HG03103 (cell line): ENCODE data around the gene RAD51D.
A peak's percentile ranks its signal among the peaks of the same experiment; 100 is the strongest.
"Not testable (repeated sequence)": the region's sequence is repeated elsewhere in the genome, so short reads cannot be mapped to it uniquely, and the experiment has no call there.

ENCODE experiments used
- ATAC-seq: cut with Tn5 transposase; IDR thresholded peaks from one replicate; pipeline ENCODE4 v1.9.1; 2021; ENCODE audit warnings: low read depth; ENCODE audit not compliant: unreplicated experiment

Gene RAD51D

GRCh38 chr17:35119370-35120165 is at the start of gene RAD51D:
Gene RAD51D (minus strand): TSS chr17:35119860. CDS start chr17:35119613, 247 bp downstream.
- ATAC-seq: peak; percentile 74

DNA sequence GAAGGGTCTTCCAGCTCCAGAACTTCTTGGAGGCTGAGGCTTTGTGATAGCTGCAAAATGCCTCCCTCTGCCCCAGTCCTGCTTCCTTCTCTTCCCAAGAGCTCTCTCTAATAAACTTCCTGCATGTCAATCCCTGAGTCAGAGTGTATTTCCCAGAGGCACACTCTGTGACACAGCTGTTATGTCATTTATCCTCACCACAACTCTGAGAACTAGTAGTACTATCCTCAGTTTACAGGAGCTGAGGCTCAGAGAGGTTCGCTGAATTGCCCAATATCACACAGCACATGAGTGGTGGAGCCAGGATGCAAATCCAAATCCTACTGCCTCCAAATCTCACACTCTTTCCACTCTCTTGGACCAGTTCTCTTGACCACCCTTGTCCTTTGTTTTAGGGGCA is 48.0 kb upstream of the RAD51D start:
- ATAC-seq: no peak

DNA sequence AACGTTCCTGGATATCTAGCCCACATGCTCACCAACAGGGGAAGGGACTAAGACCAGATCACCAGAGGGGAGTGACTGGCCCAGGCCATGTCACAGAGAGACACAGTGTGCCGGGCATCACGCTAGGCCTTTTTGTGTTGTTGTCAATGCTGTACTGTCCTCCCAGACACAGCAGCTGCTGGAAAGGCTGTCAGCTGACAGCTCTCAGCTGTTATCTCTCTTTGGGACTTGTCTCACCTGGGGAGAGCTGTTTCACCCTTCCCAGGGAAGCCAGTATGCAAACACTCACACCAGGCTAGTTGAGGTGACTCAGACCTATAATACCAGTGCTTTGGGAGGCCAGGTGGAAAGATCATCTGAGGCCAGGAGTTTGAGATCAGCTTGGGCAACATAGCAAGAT is 47.4 kb upstream of the RAD51D start:
- ATAC-seq: no peak

DNA sequence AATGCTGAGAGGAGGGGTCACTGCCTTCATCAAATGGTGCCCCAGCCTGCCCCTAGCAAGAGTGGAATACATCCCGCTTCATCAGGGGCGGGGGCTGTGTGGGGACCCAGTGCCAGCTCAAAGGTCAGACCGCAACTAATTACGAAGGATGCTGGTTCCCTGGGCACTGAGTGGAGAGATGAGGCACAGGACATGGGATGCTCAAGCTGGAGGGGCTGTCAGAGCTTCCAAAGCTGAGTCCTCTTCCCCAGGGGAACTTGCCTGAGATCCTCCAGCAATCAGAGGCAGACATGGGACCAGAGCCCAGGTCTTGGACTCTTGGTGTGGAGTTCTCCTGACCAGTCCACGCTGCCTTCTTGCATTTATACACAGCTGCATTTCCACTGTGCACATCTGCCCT is 46.9 kb upstream of the RAD51D start:
- no peak for ATAC-seq

- no peak for ATAC-seq
These were observed 45.1 kb upstream of the RAD51D start for GRCh38 chr17:35164716-35165115.

DNA sequence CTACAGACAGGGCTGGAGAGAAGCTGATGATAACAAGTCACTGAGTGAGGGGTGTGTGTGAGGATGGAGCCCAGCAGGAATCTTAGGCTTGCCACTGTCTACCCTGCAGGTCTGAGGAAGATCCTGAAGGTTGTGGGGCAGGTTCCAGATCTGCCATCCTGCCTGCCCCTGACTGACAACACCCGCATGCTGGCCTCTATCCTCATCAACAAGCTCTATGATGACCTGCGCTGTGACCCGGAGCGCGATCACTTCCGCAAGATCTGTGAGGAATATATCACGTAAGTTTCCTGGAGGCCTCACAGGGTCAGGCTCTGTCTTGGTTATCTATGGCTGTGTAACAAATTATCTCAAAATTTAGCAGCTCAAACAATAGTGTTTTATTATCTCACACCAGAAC is 44.2 kb upstream of the RAD51D start:
- ATAC-seq: no peak

DNA sequence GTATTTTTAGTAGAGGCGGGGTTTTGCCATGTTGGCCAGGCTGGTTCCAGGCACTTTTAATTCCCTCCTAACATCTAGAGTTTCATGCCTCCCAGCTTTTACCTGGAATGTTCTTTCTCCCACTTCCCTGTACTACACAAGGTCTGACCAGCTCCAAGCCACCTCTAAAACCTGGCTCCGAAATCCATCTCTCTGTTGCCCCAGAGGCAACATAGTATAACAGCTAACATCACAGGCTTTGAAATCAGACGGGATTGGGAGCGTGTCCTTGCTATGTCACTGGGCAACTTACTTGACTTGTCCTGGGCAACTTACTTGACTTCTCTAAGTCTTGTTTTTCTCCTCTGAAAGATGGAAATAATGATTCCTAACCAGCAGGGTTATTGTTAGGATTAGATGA is 43.1 kb upstream of the RAD51D start:
- no peak for ATAC-seq

GRCh38 chr17:35161281-35161761 is 41.7 kb upstream of the RAD51D start:
- ATAC-seq: no peak

DNA sequence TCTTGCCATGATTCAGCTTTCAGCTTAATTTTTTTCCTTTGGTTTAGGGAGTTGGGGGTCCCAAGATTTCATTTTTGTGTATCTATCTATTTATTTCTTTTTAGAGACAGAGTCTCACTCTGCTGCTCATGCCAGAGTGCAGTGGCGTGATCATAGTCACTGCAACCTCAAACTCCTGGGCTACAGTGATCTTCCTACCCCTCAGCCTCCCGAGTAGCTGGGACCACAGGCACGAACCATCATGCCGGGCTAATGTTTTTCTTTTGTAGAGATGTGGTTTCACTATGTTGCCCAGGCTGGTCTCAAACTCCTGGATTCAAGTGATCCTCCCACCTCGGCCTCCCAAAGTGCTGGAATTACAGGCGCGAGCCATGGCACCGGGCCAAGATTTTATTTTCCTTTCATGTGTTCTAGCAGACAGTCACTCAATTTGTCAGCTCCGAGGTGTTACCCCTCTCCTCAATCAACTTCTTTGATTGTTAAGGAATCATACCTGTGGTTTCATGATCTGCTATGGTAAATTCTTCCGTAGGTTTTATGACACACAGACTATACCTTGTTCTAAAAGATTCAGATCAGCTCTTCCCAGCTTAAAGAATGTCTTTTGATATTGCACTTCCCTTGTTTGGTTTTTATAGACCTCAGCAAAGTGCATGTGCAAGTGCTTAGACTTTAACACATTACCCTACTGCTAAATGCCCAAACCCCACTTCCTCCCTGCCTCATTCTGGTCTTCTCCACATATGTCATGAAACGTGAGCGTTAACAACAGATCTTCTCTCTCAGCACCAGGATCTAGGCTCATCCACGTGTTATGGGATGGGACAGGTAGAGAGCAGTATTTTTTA is 40.9 kb upstream of the RAD51D start:
- ATAC-seq: no peak

- no peak for ATAC-seq
These were observed 40.3 kb upstream of the RAD51D start for GRCh38 chr17:35159940-35160339.

- ATAC-seq: no peak
These were observed 35.6 kb upstream of the RAD51D start for GRCh38 chr17:35155246-35155645.

DNA sequence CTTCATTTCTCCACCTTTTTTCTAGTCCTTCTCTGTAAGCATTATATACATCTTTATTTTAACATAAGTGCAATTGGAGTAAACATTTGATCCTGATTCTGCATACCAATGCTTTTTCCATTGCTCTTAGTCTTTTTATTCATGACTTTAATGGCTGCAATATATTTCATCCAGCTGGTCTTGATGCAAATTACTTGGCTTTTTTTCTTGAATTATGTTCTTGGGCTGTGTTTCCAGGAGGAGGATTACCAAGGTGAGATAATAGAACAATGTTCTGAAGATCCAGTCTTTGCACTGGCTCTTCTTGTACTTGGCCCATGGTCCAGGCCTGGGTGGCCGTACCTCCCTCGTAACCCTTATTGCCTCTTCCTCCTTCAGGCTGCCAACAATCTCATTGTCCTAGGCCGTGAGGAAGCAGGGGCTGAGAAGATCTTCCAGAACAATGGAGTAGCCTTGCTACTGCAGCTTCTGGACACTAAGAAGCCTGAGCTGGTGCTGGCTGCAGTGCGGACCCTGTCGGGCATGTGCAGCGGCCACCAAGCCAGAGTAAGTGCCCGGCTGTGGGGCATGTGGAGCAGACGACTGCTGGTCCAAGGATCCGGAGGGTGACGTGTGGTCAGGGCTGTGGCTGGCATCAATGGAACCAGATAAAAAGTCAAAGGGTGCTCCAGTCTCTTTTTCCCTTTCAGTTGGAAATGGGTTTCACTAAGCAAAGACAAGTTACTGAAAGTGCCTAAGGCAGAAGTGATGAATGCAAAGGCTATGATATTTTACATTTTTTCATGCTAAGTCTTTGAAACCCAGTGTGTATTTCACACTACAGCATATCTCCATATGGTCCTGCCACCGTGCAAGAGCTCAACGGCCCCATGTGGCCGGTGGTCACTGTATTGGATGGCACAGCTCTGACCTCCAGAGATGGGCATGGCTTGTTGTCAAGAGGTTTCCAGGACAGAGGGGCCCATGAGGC is 34.8 kb upstream of the RAD51D start:
- ATAC-seq: no peak

DNA sequence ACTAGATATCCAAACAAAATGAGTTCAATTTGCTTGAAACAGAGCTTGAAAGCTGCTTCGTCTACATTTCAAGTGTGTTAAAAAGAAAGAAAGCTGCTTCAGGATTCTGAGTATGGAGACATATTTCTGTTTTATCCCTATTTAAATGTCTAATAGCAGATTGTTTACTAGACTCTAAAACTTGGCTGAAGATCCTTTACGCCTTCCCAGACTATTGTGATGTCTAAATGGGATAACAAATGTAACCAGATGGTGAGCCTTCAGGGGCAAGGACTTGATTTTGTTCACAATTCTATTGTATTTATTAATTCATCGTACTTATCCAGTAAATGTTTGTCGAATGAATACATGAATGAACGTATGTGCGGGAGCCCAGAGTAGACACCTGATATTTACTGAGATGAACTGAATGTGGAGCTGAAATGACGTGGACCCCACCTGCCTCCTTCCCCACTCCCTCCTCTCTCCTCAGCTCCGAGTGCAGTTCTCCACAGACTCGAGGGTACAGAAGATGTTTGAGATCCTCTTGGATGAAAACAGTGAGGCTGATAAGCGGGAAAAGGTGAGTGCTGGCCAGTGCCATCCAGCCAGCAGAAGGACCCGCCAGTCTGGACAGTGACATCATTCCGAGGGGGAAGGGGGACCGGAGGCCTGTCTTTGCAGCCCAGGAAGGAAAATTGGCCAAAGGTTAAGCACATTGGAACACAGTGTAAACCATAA is 32.9 kb upstream of the RAD51D start:
- ATAC-seq: no peak

DNA sequence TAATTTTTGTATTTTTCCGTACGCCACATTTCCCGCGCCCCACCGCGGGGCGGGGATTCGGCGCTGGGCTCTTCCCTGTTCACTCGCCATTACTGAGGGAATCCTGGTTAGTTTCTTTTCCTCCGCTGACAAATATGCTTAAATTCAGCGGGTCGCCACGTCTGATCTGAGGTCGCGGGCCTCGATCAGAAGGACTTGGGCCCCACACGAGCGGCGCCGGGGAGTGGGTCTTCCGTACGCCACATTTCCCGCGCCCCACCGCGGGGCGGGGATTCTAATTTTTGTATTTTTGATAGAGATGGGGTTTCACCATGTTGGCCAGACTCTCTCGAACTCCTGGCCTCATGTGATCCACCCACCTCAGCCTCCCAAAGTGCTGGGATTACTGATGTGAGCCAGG is 31.4 kb upstream of the RAD51D start:
- not testable (repeated sequence) for ATAC-seq

GRCh38 chr17:35149941-35150340 is 30.3 kb upstream of the RAD51D start:
- no peak for ATAC-seq

DNA sequence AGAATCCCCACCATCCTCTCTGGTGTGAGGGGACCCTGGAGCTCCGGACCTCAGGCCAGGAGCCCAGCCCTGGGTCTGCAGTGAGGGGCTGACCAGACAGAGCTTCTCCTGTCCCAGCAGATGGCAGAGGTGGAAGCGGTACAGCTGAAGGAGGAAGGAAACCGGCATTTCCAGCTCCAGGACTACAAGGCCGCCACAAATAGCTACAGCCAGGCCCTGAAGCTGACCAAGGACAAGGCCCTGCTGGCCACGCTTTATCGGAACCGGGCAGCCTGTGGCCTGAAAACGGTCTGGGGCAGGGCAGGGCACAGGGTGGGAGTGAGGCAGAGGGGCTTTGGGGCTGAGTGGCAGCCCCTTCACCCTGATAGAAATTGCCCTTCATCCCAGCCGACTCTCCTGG is 28.5 kb upstream of the RAD51D start:
- ATAC-seq: no peak

DNA sequence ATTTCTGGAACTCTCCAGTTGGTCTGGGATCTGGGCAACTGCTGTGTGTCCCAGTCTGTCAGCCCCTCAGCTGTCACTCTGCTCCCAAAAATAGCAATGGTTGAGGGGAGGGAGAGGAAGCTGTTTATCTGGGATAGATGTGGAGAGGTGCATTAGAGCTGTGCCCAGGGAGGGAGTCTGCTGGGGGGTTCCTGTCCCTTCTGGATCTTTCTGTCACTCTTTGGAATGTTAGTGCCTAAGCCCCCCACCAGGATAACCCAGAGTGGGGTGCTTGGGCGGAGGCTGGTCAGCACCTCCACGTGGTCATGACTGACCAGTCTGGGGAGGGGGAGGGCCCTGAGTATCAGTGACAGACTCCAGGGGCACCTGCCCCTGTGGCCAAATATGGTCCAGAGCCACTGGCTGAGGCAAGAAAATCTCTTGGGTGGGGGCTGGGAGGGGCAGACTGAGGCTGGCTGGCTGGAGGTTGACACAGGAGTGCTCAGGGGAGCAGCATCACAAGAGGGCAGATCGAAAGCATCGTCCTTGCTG is 27.8 kb upstream of the RAD51D start, which contains the start of gene UNC45B:
TSS of gene UNC45B (plus strand) at position 443 of the 531 bp plus-strand sequence. CDS start 447 bp downstream, outside the sequence.
- ATAC-seq: no peak

GRCh38 chr17:35146214-35146833 is 26.7 kb upstream of the RAD51D start:
- no peak for ATAC-seq

GRCh38 chr17:35144840-35145239 is 25.2 kb upstream of the RAD51D start:
- ATAC-seq: no peak
